Omental fat pad (tissue), 4 donors: Measurements from ENCODE around the gene CSTB. TPM values are rescaled to one million over a fixed set of nuclear protein-coding genes. Genes with fewer than 3 reads are reported as not detected.
A peak's percentile ranks its signal among the peaks of the same experiment; 100 is the strongest.

Experiments
- ATAC-seq: fragments of 150-250 bp; one replicate; pipeline ENCODE4 v1.9.1; 2016; ENCODE audit warnings: mild to moderate bottlenecking, moderate library complexity; ENCODE audit not compliant: low FRiP score
- DNase-seq: peaks from one replicate; pipeline ENCODE4 v3.0.0-alpha.2; 2019; ENCODE audit warnings: low spot score
- total RNA-seq, 4 donors: library from RNA; depleted of rRNA; stranded (reverse); fragments of >200 nt; gene quantifications; one replicate each; pipeline ENCODE4 v1.1.0, GENCODE V29; 2016
- TF ChIP-seq, protein P1 (sequence below), 3 donors: fragments of 450-650 bp; IDR thresholded peaks; one replicate each; pipeline ENCODE4 v1.5.1; 2016 to 2017; ENCODE audit warnings: antibody characterized with exemption in 3 of 3, mild to moderate bottlenecking in 3 of 3, moderate library complexity in 2 of 3

CSTB gene
- total RNA-seq, 4 donors from 2014 or later: 8.0 to 27.9 (median 17.7) TPM

DNA sequence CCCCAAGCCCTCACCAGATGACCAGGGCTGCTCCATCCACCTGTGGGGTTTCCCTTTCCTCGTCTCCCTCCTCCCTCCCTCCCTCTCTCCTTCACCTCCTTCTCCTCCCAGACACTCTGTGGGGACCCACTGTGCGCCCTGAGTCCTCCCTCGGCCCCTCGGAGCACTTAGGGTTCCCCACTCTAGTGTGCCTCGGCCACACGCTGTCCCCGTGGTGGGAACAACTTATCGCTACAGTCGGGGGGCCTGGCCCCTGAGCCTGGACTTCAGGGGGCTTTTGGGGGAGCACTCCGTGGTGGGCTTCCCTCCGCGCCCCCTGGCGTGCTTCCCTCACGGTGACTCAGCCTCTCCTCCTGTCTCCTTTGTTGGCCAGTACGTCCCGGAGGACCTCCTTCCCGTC, 27.5 kb downstream of the CSTB start:
- DNase-seq (no peak), ATAC-seq (no peak)
- TF ChIP-seq, protein P1, sequence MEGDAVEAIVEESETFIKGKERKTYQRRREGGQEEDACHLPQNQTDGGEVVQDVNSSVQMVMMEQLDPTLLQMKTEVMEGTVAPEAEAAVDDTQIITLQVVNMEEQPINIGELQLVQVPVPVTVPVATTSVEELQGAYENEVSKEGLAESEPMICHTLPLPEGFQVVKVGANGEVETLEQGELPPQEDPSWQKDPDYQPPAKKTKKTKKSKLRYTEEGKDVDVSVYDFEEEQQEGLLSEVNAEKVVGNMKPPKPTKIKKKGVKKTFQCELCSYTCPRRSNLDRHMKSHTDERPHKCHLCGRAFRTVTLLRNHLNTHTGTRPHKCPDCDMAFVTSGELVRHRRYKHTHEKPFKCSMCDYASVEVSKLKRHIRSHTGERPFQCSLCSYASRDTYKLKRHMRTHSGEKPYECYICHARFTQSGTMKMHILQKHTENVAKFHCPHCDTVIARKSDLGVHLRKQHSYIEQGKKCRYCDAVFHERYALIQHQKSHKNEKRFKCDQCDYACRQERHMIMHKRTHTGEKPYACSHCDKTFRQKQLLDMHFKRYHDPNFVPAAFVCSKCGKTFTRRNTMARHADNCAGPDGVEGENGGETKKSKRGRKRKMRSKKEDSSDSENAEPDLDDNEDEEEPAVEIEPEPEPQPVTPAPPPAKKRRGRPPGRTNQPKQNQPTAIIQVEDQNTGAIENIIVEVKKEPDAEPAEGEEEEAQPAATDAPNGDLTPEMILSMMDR (IDR thresholded peaks at IDR 0.05): no peak

DNA sequence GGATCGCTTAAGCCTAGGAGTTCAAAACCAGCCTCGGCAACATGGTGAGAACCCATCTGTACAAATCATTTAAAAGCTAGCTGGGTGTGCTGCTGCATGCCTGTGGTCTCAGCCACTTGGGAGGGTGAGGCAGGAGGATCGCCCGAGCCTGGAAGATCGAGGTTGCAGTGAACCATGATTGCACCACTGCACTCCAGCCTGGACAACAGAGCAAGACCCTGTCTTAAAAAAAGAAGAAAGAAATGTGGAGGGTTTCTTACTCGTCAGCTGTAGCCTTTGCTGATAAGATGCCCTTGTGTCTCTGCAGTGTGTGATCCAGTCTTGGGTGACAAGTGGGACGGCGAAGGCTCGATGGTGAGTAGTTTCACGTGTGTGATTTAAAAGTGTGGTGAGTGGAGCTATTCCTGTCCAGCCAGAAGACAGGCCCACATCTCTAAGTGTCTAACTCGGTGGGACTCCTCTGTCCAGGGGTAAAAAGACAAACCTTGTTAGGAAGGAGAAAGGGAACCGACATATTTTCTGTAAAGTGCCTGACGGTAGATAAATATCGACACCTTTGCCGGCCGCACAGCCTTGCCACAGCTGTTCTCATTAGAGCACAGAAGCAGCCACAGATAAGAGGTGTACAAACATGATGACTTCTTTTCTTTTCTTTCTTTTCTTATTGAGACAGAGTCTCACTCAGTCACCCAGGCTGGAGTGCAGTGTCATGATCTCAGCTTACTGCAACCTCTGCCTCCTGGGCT, 30.2 kb downstream of the CSTB start:
- ATAC-seq: no peak
- DNase-seq: no peak
- TF ChIP-seq, protein P1 (IDR thresholded peaks at IDR 0.05): no peak

DNA sequence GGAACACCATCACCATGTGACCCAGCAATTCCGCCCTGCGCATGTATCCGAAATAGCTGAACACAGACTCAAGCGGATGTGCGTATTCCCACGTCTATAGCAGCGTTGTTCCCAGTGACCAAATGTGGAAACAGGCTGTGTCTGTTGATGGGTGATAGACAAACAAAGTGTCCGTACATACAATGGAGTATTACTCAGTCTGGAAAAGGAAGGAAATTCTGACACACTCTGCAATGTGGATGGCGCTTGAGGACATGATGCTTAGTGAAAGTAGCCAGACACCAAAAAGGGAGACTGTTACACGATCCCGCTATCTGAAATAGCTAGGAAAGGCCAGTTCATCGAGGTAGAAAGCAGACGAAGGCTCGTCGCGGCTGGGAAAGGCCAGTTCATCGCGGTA, 31.4 kb downstream of the CSTB start:
- DNase-seq (no peak), ATAC-seq (no peak)
- TF ChIP-seq, protein P1 (IDR thresholded peaks at IDR 0.05): no peak

DNA sequence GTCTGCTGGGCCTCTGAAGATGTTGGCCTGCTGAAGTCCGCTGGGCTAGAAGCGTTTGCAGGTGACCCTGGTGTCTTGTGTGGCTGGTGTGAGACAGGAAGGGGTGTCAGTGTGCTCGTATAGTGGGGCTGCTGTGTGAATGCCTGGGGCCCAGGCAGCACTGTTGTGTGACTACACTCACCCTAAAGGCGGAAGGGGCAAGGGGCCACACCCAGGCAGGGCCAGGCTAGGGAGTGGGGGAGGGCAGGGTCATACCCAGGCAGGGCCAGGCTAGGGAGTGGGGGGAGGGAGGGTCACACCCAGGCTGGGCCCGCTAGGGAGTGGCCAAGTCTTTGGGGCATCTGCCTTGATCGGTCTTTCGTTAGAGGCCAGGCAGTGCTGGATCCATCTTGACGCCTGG, 32.2 kb downstream of the CSTB start:
- TF ChIP-seq, protein P1 (IDR thresholded peaks at IDR 0.05): no peak
- no peak for DNase-seq
- no peak for ATAC-seq

DNA sequence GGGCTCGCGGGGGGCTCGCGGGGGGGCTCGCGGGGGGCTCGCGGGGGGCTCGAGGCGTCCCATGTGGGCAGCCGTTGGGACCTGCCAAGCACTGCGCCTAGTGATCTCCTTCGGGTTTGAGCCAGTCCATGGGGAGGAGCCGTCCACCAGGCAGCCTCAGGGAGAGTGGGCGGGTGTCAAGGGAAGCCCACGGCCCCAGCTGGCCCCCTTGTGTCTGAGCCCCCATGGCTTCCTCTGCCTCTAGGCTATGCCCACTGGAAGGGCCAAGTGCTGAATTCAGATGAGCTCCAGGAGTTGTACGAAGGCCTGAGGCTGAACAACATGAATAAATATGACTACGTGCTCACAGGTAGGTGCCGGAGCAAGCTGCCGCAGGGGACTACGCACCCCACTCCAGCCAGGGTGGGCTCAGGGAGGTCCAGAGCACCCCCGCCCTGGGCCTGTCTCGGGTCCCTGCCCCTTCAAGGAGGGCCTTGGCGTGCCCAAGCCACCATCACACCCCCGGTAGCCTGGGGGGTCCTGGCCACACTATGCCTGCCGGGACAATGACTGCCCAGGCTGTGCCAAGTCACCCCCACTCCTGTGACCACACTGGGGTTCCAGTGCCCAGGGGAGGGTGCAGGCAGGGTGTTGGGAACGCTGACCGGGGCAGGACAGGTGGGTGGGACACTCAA, 34.5 kb downstream of the CSTB start:
- DNase-seq (no peak), ATAC-seq (no peak)

DNA sequence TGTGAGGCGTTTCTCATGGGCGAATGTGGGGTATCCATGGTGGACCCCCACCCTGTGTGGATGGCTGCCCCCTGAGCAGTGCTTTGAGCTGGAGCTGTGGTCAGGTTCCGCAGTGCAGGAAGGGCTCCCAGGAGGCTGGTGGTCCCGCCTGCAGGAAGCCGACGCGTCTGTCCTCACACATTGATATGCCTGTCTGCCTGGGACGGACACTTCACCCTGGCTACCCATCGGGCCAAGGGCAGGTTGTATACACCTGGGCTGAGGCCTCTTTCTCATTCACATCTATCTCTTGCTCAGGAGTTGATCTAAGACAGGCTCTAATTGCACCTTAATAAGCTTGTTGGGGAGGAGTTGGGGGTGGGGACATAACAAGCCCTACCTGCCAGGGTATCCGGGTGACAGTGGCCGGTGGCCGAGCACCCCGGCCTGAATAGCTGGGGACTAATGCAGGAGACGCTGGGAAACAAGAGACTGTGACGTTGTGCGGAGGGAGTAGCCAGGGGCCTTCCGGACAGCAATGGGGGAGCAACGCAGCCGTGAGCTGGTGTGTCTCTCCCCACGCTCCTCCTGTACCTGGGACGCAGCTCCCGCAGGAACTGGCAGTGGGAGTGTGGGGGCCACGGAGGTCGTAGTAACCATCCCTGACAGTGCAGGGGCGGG, 35.5 kb downstream of the CSTB start:
- ATAC-seq (peak; percentile 62), DNase-seq (no peak)
- TF ChIP-seq, protein P1 (IDR thresholded peaks at IDR 0.05): no peak

More for the DNA sequence above, 34.5 kb downstream of the CSTB start:
- TF ChIP-seq, protein P1 (IDR thresholded peaks at IDR 0.05): no peak
